ENCODE results near the gene DLST. TPM values are rescaled to one million over a fixed set of nuclear protein-coding genes. Genes with fewer than 3 reads are reported as not detected.

DLST gene
- total RNA-seq, 1 experiment from 2014 or later: 145 TPM

DNA sequence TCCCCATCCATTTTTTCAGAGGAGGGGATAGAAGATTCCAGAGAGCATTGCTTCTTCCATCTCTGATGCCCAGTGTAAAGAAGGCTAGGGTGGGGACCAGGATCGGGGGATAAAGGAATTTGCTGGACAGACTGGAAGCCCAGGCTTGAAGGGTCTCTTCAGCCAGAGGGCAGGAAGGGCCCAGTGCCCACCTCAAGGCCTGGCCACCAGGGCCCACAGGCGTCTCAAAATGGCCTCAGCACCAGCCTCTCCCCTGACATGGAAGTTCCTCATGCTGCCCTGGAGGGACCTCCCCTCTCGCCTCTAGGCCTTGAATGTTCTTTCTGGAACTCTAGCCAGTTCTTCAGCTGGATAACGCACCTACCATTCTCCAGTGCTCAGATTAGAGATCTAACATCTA is 38.6 kb downstream of the DLST start:
- Histone ChIP-seq H3K9me3 (ENCODE audit: low read depth, low read length, poor library complexity, severe bottlenecking) (no peaks in the 10 kb centered on the region), H3K36me3 (ENCODE audit: insufficient read depth, low read length, poor library complexity, severe bottlenecking) (no peaks in the 10 kb centered on the region), H3K4me1 (ENCODE audit: insufficient read depth, low read length, poor library complexity, severe bottlenecking) (no peaks in the 10 kb centered on the region), H3K27me3 (replicated peaks; ENCODE audit: insufficient read depth, low read depth, low read length, poor library complexity) (no peaks in the 10 kb centered on the region), H3K27ac (ENCODE audit: low read depth, low read length, poor library complexity, severe bottlenecking) (no peak overlapping the region), H3K4me3 (ENCODE audit: low read depth, low read length, poor library complexity, severe bottlenecking) (no peak overlapping the region)
- ChIA-PET CTCF (no interaction called here), POLR2A (ENCODE audit: low non-redundant PET) (no interaction called here)
- no peak for DNase-seq (ENCODE audit: low spot score)
- TF ChIP-seq, protein P1, sequence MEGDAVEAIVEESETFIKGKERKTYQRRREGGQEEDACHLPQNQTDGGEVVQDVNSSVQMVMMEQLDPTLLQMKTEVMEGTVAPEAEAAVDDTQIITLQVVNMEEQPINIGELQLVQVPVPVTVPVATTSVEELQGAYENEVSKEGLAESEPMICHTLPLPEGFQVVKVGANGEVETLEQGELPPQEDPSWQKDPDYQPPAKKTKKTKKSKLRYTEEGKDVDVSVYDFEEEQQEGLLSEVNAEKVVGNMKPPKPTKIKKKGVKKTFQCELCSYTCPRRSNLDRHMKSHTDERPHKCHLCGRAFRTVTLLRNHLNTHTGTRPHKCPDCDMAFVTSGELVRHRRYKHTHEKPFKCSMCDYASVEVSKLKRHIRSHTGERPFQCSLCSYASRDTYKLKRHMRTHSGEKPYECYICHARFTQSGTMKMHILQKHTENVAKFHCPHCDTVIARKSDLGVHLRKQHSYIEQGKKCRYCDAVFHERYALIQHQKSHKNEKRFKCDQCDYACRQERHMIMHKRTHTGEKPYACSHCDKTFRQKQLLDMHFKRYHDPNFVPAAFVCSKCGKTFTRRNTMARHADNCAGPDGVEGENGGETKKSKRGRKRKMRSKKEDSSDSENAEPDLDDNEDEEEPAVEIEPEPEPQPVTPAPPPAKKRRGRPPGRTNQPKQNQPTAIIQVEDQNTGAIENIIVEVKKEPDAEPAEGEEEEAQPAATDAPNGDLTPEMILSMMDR (conservative IDR thresholded peaks at IDR 0.05; ENCODE audit: low read depth, low read length): no peak
- no peak for TF ChIP-seq EZH2 (IDR thresholded peaks at IDR 0.05; ENCODE audit: borderline replicate concordance, low read depth, low read length, poor library complexity, severe bottlenecking)
- BruUV-seq (replicated peaks): no TSS peak
- intact Hi-C loops (cut with micrococcal nuclease; ENCODE audit: unreplicated experiment): no loop called here

DNA sequence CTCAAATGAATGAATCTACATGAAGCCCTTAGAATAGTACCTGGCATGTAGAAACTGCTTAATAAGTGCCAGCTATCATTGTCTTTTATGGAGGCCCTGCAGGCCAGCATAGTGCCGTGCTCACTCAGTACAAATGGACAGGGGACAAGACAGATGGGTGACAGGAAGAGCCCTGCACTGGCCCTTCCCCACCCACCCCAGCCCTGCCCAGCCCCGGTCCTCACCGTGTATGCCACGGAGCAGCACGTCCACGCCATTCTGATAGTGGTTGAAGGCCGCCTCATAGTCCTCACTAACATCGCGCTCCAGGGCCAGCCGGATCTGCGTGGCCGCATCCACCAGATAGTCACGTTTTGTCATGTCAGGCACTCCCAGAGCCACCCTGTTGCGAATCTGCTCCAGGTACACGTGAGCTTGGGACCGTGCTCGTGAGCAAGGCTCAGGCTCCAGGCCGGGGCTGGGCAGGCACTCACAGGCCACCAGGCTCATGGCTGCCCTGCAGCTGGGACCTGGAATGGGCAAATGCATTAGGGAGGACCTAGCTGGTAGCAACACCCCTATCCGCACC is 39.4 kb downstream of the DLST start:
- no peak overlapping the region for H3K4me3 ChIP-seq (ENCODE audit: low read depth, low read length, poor library complexity, severe bottlenecking)
- intact Hi-C loops (cut with micrococcal nuclease; ENCODE audit: unreplicated experiment): no loop called here
- no peak for TF ChIP-seq EZH2 (IDR thresholded peaks at IDR 0.05; ENCODE audit: borderline replicate concordance, low read depth, low read length, poor library complexity, severe bottlenecking)
- CTCF ChIA-PET: interaction anchor here (0.7 kb wide), 1 partner anchor 104 kb away, joined by 6 read pairs; no protein-coding TSS in a partner anchor
- H3K27ac ChIP-seq (ENCODE audit: low read depth, low read length, poor library complexity, severe bottlenecking): no peak overlapping the region
- BruUV-seq (replicated peaks): no TSS peak
- DNase-seq (ENCODE audit: low spot score): no peak
- H3K9me3 ChIP-seq (ENCODE audit: low read depth, low read length, poor library complexity, severe bottlenecking): no peaks in the 10 kb centered on the region
- no peaks in the 10 kb centered on the region for H3K27me3 ChIP-seq (replicated peaks; ENCODE audit: insufficient read depth, low read depth, low read length, poor library complexity)
- POLR2A ChIA-PET (ENCODE audit: low non-redundant PET): no interaction called here
- no peaks in the 10 kb centered on the region for H3K4me1 ChIP-seq (ENCODE audit: insufficient read depth, low read length, poor library complexity, severe bottlenecking)
- H3K36me3 ChIP-seq (ENCODE audit: insufficient read depth, low read length, poor library complexity, severe bottlenecking): no peaks in the 10 kb centered on the region

GRCh38 chr14:74921987-74922751 is 40.5 kb downstream of the DLST start:
- H3K9me3 ChIP-seq (ENCODE audit: low read depth, low read length, poor library complexity, severe bottlenecking): no peaks in the 10 kb centered on the region
- ChIA-PET CTCF (interaction anchor here (1.1 kb wide), 1 partner anchor 44 kb away, joined by 5 read pairs; no protein-coding TSS in a partner anchor), POLR2A (ENCODE audit: low non-redundant PET) (no interaction called here)
- H3K36me3 ChIP-seq (ENCODE audit: insufficient read depth, low read length, poor library complexity, severe bottlenecking): no peaks in the 10 kb centered on the region
- no peak for TF ChIP-seq EZH2 (IDR thresholded peaks at IDR 0.05; ENCODE audit: borderline replicate concordance, low read depth, low read length, poor library complexity, severe bottlenecking)
- TF ChIP-seq, protein P1 (conservative IDR thresholded peaks at IDR 0.05; ENCODE audit: low read depth, low read length): no peak
- intact Hi-C loops (cut with micrococcal nuclease; ENCODE audit: unreplicated experiment): no loop called here
- BruUV-seq (replicated peaks): no TSS peak
- H3K4me3 ChIP-seq (ENCODE audit: low read depth, low read length, poor library complexity, severe bottlenecking): no peak overlapping the region
- no peaks in the 10 kb centered on the region for H3K27me3 ChIP-seq (replicated peaks; ENCODE audit: insufficient read depth, low read depth, low read length, poor library complexity)
- H3K27ac ChIP-seq (ENCODE audit: low read depth, low read length, poor library complexity, severe bottlenecking): no peak overlapping the region
- no peaks in the 10 kb centered on the region for H3K4me1 ChIP-seq (ENCODE audit: insufficient read depth, low read length, poor library complexity, severe bottlenecking)
- DNase-seq (ENCODE audit: low spot score): no peak

Data from A673 (cell line).